B cell (primary cell): ENCODE results near the gene REM2. TPM values are rescaled to one million over a fixed set of nuclear protein-coding genes. Genes with fewer than 3 reads are reported as not detected.

ENCODE experiments used
- ATAC-seq: fragments of 200-7000 bp; cut with Tn5 transposase; one replicate; pipeline ENCODE4 v1.10.0; 2021; ENCODE audit warnings: low read depth, mild to moderate bottlenecking, moderate number of reproducible peaks, moderate library complexity
- CTCF ChIA-PET: fragments of 350-600 bp; sonication (Branson Sonifier 250); formaldehyde crosslinking; loops from one replicate; lab custom pipeline; 2021; ENCODE audit warnings: antibody characterized with exemption, inconsistent platforms; lab: Charles Lee
- POLR2A ChIA-PET: fragments of 350-600 bp; sonication (Branson Sonifier 250); formaldehyde crosslinking; loops from one replicate; lab custom pipeline; 2021; ENCODE audit warnings: antibody characterized with exemption; lab: Charles Lee
- DNase-seq: peaks from one replicate; pipeline ENCODE4 v3.0.0; 2013
- H2AFZ ChIP-seq: 2 replicates; pipeline ENCODE4 v1.6.1; 2012; ENCODE audit warnings: mild to moderate bottlenecking, low read depth, low read length; ENCODE audit not compliant: insufficient read depth, poor library complexity, severe bottlenecking
- H3K27ac ChIP-seq, 2 donors: 1 replicate in 1 of 2; 2 replicates in 1 of 2; pipeline ENCODE4 v1.5.1; 2012 to 2013; ENCODE audit warnings: low read length in 2 of 2, mild to moderate bottlenecking in 2 of 2, moderate library complexity in 1 of 2
- H3K27me3 ChIP-seq, 4 experiments: fragments of 200-600 bp in 1 of 4; sonication (generic) in 1 of 4; replicated peaks in 1 of 4; 1 replicate in 2 of 4; 2 replicates in 2 of 4; pipeline versions ENCODE4 v1.6.1 to v1.7.0; 2013 to 2016; ENCODE audit warnings: low read length in 3 of 4, mild to moderate bottlenecking in 2 of 4, mixed read lengths in 1 of 4, moderate library complexity in 1 of 4; ENCODE audit not compliant: insufficient read depth in 4 of 4, control insufficient read depth in 3 of 4; ENCODE audit errors: control extremely low read depth in 1 of 4
- H3K36me3 ChIP-seq, 2 experiments: replicated peaks in 1 of 2; 1 replicate in 1 of 2; 2 replicates in 1 of 2; pipeline versions ENCODE4 v1.6.1 to v1.7.1; 2013; ENCODE audit warnings: low read length in 1 of 2; ENCODE audit not compliant: insufficient read depth in 2 of 2, control insufficient read depth in 1 of 2; ENCODE audit errors: control extremely low read depth in 1 of 2, extremely low read depth in 1 of 2
- H3K4me1 ChIP-seq, 2 donors: fragments of 200-600 bp in 1 of 2; sonication (generic) in 1 of 2; 1 replicate in 1 of 2; 2 replicates in 1 of 2; pipeline versions ENCODE4 v1.5.1 to v1.6.1; 2013 to 2017; ENCODE audit warnings: low read length in 2 of 2; ENCODE audit not compliant: control insufficient read depth in 2 of 2, insufficient read depth in 2 of 2
- H3K4me2 ChIP-seq: replicated peaks from 2 replicates; pipeline ENCODE3; 2012; ENCODE audit warnings: mild to moderate bottlenecking, low read depth, low read length; ENCODE audit not compliant: poor library complexity, severe bottlenecking
- H3K4me3 ChIP-seq, 5 experiments: fragments of 200-600 bp in 1 of 5; sonication (generic) in 1 of 5; 1 replicate in 3 of 5; 2 replicates in 2 of 5; pipeline versions ENCODE4 v1.5.1 to v1.7.0; 2011 to 2016; ENCODE audit warnings: low read length in 4 of 5, mild to moderate bottlenecking in 4 of 5, low read depth in 2 of 5, control low read depth in 1 of 5, moderate library complexity in 1 of 5; ENCODE audit not compliant: insufficient read depth in 1 of 5; ENCODE audit errors: control extremely low read depth in 1 of 5, extremely low read depth in 1 of 5
- H3K79me2 ChIP-seq: fragments of 200-600 bp; sonication (generic); one replicate; pipeline ENCODE4 v1.6.0; 2016; ENCODE audit warnings: low read length; ENCODE audit not compliant: control insufficient read depth, insufficient read depth
- H3K9ac ChIP-seq: fragments of 200-600 bp; sonication (generic); 2 replicates; pipeline ENCODE4 v1.6.1; 2017; ENCODE audit warnings: mild to moderate bottlenecking, low read length, moderate library complexity
- H3K9me3 ChIP-seq, 3 donors: one replicate each; pipeline versions ENCODE4 v1.6.1 to v1.7.1; 2013; ENCODE audit warnings: low read length in 2 of 3; ENCODE audit not compliant: control insufficient read depth in 2 of 3, insufficient read depth in 1 of 3; ENCODE audit errors: control extremely low read depth in 1 of 3
- H4K20me1 ChIP-seq: 2 replicates; pipeline ENCODE4 v1.6.0; 2012; ENCODE audit warnings: mild to moderate bottlenecking, low read length; ENCODE audit not compliant: insufficient read depth, control insufficient read depth, poor library complexity, severe bottlenecking
- H3K27ac Mint-ChIP-seq: one replicate; pipeline ENCODE4 v1.8.0; 2021; ENCODE audit warnings: mixed read lengths
- H3K27me3 Mint-ChIP-seq: one replicate; pipeline ENCODE4 v1.8.0; 2021; ENCODE audit warnings: mixed read lengths
- H3K4me1 Mint-ChIP-seq: one replicate; pipeline ENCODE4 v1.8.0; 2021; ENCODE audit warnings: mixed read lengths
- H3K4me3 Mint-ChIP-seq: one replicate; pipeline ENCODE4 v1.8.0; 2021; ENCODE audit warnings: mixed read lengths
- H3K9me3 Mint-ChIP-seq: one replicate; pipeline ENCODE4 v1.8.0; 2022; ENCODE audit warnings: mixed read lengths; ENCODE audit not compliant: insufficient read depth
- CTCF ChIP-seq: fragments of 200-600 bp; IDR thresholded peaks from one replicate; pipeline ENCODE4 v1.8.0; 2022; ENCODE audit warnings: antibody characterized with exemption, mild to moderate bottlenecking
- EZH2 ChIP-seq: IDR thresholded peaks from 2 replicates; pipeline ENCODE4 v1.6.1; 2012; ENCODE audit warnings: borderline replicate concordance, low read depth, mild to moderate bottlenecking, moderate library complexity, low read length; ENCODE audit not compliant: insufficient read depth, poor library complexity, severe bottlenecking
- WGBS: methylation state at CpG from one replicate; pipeline ENCODE4 v1.1.5; 2013; ENCODE audit warnings: missing lambda C conversion rate; ENCODE audit not compliant: insufficient coverage; 5-methylcytosine and 5-hydroxymethylcytosine counted together
- intact Hi-C: fragments of 100-400 bp; cut with micrococcal nuclease; formaldehyde crosslinking; loops from one replicate; pipeline ENCODE4 v1.10.0; 2022
- polyA plus RNA-seq: library from polyadenylated mRNA; depleted of rRNA; stranded (reverse); fragments of >200 nt; gene quantifications from 2 replicates; pipeline ENCODE4 v1.2.3, GENCODE V29; 2012
- total RNA-seq, 2 donors: library from RNA; stranded (reverse); fragments of 120-200 nt in 1 of 2; gene quantifications; 1 replicate in 1 of 2; 2 replicates in 1 of 2; pipeline versions ENCODE4 v1.2.3 to v1.2.4, GENCODE V29; 2013 to 2022

The REM2 gene
- total and polyA plus RNA-seq, 2 donors (not counting 1 experiment from before 2014, with no cell fraction given), result 5.6 to 12.9 TPM

- Histone ChIP-seq H4K20me1 (no peaks in the 10 kb centered on the region), H3K9me3 (no peaks in the 10 kb centered on the region), H3K4me1 (peaks cover 44 to 72% of the 10 kb centered on the region in 2 donors), H3K27me3 (no peaks in the 10 kb centered on the region), H3K4me3 (no peak overlapping the region), H3K79me2 (peaks cover 8% of the 10 kb centered on the region), H2AFZ (no peak overlapping the region), H3K27ac (no peak overlapping the region), H3K9ac (no peak overlapping the region), H3K36me3 (peaks cover 0 to 7% of the 10 kb centered on the region in 2 experiments), H3K4me2 (no peak overlapping the region)
- DNase-seq, result no peak
- no peaks in the 10 kb centered on the region for H3K9me3 Mint-ChIP-seq
- WGBS, result 100% methylated on average over 3 of the region's 7 CpGs
- CTCF ChIA-PET, result interaction anchor here (1.4 to 7.0 kb wide), 6 partner anchors 12 to 98 kb away, joined by 3 to 101 read pairs (median 11); partner anchors contain the start of genes AJUBA and LRP10
- H3K27ac Mint-ChIP-seq, result peak overlapping the region; percentile 43
- POLR2A ChIA-PET, result interaction anchor here (0.8 to 5.3 kb wide), 5 partner anchors 13 to 437 kb away, joined by 3 to 61 read pairs (median 3); partner anchors contain the start of genes LRP10, PABPN1 and RBM23
- no peaks in the 10 kb centered on the region for H3K27me3 Mint-ChIP-seq
- H3K4me1 Mint-ChIP-seq, result peaks cover 64% of the 10 kb centered on the region
- TF ChIP-seq EZH2, result no peak
- TF ChIP-seq CTCF, result no peak
- no peak overlapping the region for H3K4me3 Mint-ChIP-seq
- ATAC-seq, result no peak
- intact Hi-C loops, result no loop called here
Observed at GRCh38 chr14:22884076-22884737, 1.2 kb downstream of the REM2 start.
